DOHH2 (cell line): ENCODE data around the gene LANCL1.

Experiments
- EZH2phosphoT487 ChIP-seq: fragments of 200-600 bp; sonication (generic); IDR thresholded peaks from 2 replicates; pipeline ENCODE4 v1.6.1; 2017; ENCODE audit warnings: borderline replicate concordance, mild to moderate bottlenecking, antibody characterized with exemption, low read length, moderate library complexity, mixed read lengths
- TF ChIP-seq, protein P1 (sequence below): fragments of 200-600 bp; sonication (generic); IDR thresholded peaks from one replicate; pipeline ENCODE4 v1.5.1; 2014; ENCODE audit warnings: antibody characterized with exemption, mild to moderate bottlenecking, low read depth, low read length; ENCODE audit not compliant: poor library complexity, severe bottlenecking

DNA sequence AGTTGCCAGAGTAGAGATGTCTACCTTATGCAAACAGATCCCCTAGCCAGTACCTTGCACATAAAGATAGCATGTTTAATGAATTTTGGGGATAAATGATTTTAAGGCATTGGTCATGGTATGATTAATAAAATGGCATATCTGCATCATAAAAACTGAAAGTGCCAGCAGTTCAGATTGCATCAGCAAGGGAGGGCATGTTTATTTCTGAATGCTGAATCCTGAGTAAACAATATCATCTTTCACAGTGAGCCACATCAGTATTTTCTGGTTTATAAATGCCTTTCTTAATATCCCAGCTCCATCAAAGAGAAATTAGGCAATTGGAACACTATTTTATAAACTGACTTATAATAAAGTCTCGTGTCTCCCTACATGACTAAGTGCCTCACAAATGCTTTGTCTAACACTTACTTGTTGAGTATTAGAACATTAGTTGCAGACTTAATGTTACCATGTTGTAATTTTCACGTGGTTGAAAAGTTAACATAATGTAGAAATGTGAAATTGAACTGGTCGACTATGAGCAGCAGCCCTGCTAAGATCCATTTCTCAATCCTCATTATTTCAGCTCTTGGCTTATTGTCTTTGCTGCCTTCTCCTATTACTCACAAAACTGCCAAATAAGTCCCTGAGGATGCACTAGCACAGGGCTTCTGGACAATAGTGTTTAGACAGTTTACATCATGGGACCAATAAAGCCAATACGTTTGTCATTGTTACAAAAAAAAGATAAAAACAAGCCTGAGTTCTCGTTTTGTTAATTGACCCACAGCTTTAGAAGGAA is 48.0 kb downstream of the LANCL1 start:
- no peak for TF ChIP-seq EZH2phosphoT487
- TF ChIP-seq, protein P1, sequence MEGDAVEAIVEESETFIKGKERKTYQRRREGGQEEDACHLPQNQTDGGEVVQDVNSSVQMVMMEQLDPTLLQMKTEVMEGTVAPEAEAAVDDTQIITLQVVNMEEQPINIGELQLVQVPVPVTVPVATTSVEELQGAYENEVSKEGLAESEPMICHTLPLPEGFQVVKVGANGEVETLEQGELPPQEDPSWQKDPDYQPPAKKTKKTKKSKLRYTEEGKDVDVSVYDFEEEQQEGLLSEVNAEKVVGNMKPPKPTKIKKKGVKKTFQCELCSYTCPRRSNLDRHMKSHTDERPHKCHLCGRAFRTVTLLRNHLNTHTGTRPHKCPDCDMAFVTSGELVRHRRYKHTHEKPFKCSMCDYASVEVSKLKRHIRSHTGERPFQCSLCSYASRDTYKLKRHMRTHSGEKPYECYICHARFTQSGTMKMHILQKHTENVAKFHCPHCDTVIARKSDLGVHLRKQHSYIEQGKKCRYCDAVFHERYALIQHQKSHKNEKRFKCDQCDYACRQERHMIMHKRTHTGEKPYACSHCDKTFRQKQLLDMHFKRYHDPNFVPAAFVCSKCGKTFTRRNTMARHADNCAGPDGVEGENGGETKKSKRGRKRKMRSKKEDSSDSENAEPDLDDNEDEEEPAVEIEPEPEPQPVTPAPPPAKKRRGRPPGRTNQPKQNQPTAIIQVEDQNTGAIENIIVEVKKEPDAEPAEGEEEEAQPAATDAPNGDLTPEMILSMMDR, result no peak
